Gastroesophageal sphincter (tissue), 3 donors: ENCODE results near the gene DCXR.

Experiments
- CTCF ChIP-seq, 4 experiments: fragments of 200-600 bp in 2 of 4; fragments of 450-650 bp in 2 of 4; sonication (generic) in 1 of 4; IDR thresholded peaks; one replicate each; pipeline ENCODE4 v1.5.1; 2017 to 2019; ENCODE audit warnings: antibody characterized with exemption in 4 of 4, mild to moderate bottlenecking in 2 of 4, moderate library complexity in 2 of 4
- POLR2AphosphoS5 ChIP-seq: sonication (generic); formaldehyde crosslinking; IDR thresholded peaks from one replicate; pipeline ENCODE4 v1.6.1; 2017; ENCODE audit warnings: antibody characterized with exemption

- TF ChIP-seq CTCF (IDR thresholded peaks at IDR 0.05) (no peak), POLR2AphosphoS5 (no peak)
Measured at GRCh38 chr17:81987161-81987770, 50.2 kb downstream of the DCXR start.
